Kasumi-1 (cell line): Measurements from ENCODE around the gene LHB.
A peak's percentile ranks its signal among the peaks of the same experiment; 100 is the strongest.

Experiments used
- DNase-seq, 2 experiments: peaks; one replicate each; lab custom pipeline; 2025; lab: John Stamatoyannopoulos, UW

Gene LHB

GRCh38 chr19:49010453-49010852 lies 6.4 kb downstream of the LHB start:
- DNase-seq, result no peak

- DNase-seq, result no peak
Observed at GRCh38 chr19:49009828-49010227, 7.1 kb downstream of the LHB start.

- DNase-seq, result no peak
Observed at GRCh38 chr19:49006905-49007304, 10.0 kb downstream of the LHB start.

GRCh38 chr19:49004964-49005614 lies 11.8 kb downstream of the LHB start:
- DNase-seq, result no peak

GRCh38 chr19:49004133-49004532 lies 12.8 kb downstream of the LHB start:
- no peak for DNase-seq

- DNase-seq, result peak; percentile 59 to 61
Observed at GRCh38 chr19:48999481-49000325, 17.2 kb downstream of the LHB start.

- peak; percentile 55 to 58 for DNase-seq
Observed at GRCh38 chr19:48997972-48998371, 18.9 kb downstream of the LHB start.

- DNase-seq, result peak; percentile 27 to 56
Observed at GRCh38 chr19:48994035-48994386, 22.9 kb downstream of the LHB start.

- peak; percentile 99 for DNase-seq
Observed at GRCh38 chr19:48993175-48994034, 23.5 kb downstream of the LHB start, which contains the start of the genes GYS1 and RUVBL2. Gene GYS1 (minus strand): TSS chr19:48993309. CDS start chr19:48993112, 197 bp downstream. Gene RUVBL2 (plus strand): TSS chr19:48993887. CDS start chr19:48993912, 25 bp downstream.

GRCh38 chr19:48992581-48993174 lies 24.2 kb downstream of the LHB start:
- no peak for DNase-seq

- DNase-seq, result peak; percentile 77 to 86
Observed at GRCh38 chr19:48991873-48992580, 24.9 kb downstream of the LHB start.

- DNase-seq, result no peak
Observed at GRCh38 chr19:48991011-48991609, 25.8 kb downstream of the LHB start.

GRCh38 chr19:48990400-48990799 lies 26.5 kb downstream of the LHB start:
- DNase-seq, result no peak

GRCh38 chr19:48989701-48990291 lies 27.1 kb downstream of the LHB start:
- no peak for DNase-seq

GRCh38 chr19:48988860-48989259 lies 28.0 kb downstream of the LHB start:
- no peak for DNase-seq

- no peak for DNase-seq
Observed at GRCh38 chr19:48988286-48988685, 28.6 kb downstream of the LHB start.

- no peak for DNase-seq
Observed at GRCh38 chr19:48987323-48987722, 29.6 kb downstream of the LHB start.

GRCh38 chr19:48986211-48986610 lies 30.7 kb downstream of the LHB start:
- no peak for DNase-seq

GRCh38 chr19:48985711-48986110 lies 31.2 kb downstream of the LHB start:
- no peak for DNase-seq

- DNase-seq, result no peak
Observed at GRCh38 chr19:48982280-48982679, 34.6 kb downstream of the LHB start.
